ENCODE results near the gene MAGI1.
"Not testable (repeated sequence)": the region's sequence is repeated elsewhere in the genome, so short reads cannot be mapped to it uniquely, and the experiment has no call there.

Gene MAGI1

DNA sequence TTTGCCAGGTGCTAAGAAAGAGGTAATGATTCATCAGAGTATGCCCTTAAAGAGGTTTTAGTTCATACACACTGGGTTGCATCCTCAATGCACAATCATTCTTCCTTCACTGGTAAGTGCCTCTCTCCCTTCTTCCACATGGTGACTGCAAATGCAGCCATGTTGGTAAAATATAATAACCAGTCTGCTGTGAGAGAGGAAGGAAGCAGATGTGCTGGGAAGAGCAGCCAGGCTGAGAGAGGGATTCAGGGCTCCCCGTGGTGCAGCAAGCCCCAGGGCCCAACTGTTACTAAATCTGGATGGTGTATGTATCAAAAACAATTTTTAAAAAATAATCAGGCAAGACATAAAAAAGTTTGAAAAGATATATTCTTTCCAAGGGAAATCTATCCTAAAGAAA is 498.1 kb downstream of the MAGI1 start:
- DNase-seq = no peak

DNA sequence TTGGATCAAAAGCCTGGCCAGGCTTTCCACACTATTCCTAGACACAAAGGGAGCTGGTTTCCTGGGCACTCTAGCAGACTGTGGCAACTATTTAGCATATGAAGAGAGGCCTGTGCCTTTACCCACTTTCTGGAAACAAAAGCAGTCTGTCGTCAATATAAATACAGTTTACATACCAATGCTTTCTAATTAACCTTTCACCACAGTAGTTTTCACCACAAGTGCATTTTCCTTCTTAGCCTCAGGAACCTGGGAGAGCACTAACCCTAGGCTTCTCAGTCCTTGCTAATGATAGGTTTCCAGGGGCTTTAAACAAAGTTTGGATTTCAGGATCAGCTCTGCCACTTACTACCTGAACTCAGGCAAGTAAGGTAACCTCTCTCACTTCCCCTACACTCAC is 499.1 kb downstream of the MAGI1 start:
- no peak for DNase-seq

DNA sequence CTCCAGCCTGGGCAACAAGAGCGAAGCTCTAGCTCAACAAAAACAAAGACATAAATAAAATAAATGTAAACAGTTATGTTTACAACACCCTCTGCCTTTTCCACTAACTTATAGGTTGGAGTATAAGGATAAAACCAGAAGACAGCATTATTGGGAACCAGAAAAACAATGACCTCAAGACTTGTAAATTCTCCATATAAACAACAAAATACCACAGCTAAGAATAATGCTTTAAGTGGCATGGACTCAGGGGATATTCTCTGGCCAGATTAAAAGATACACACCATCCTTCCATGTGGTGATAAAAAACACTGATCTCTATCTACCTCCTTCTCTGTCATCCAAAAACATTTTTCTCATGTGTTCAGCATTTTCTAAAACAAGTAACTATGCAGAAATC is 500.6 kb downstream of the MAGI1 start:
- DNase-seq = no peak

DNA sequence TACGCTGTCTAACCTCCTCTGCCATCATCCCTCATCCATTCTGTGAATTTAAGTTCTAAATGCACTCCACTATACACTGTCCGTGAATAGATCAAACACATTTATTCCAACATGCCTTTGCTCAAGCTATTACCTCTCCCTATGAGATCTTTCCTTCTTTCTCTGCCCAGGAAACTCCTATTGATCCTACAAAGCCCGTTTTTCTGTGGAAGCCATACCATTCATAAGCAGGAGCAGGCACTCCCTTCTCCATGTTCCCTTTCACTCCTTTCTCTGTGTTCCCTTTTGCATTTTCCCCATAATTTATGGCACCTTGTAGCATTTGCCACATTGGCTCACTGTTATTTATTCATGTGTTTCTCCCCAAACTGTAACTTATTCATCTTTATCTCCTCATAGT is 501.6 kb downstream of the MAGI1 start:
- no peak for DNase-seq

DNA sequence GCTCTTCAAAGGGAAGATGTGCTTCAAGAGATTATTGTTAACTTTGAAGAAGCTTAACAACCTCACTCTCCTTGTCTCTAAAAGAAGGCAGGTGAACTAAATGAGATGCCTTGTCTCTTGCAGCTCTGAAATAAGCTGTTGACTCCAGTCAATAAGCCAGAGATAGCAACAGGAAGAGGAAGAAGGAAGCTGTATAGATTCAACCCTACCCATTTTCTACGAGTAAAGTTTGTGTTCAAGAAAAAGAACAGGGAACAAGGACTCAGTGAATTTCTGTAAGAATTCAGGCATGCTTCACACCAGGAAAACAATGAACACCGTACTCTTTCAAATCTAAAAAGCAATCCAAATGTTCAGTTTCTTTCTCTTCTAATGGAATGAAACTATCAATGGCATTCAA is 503.5 kb downstream of the MAGI1 start:
- DNase-seq = no peak

DNA sequence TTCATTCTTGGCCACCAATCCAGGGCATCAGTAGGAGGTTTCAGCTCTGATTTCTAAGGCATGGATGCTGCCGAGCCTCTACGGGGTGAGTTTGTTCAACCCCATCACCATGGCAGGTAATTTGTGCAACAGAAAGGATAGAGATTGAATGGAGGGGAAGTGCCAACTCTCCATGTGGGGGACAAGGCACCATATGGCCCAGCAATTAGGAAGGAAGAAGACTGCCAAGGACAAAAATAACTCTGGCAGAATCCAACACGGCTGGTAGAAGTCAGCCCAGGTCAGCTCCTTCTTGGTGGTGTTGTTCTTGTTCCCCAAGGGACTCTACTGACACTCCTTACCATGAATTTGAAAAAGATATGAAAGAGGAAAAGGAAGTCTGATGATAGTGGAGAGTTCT is 503.9 kb downstream of the MAGI1 start:
- no peak for DNase-seq

DNA sequence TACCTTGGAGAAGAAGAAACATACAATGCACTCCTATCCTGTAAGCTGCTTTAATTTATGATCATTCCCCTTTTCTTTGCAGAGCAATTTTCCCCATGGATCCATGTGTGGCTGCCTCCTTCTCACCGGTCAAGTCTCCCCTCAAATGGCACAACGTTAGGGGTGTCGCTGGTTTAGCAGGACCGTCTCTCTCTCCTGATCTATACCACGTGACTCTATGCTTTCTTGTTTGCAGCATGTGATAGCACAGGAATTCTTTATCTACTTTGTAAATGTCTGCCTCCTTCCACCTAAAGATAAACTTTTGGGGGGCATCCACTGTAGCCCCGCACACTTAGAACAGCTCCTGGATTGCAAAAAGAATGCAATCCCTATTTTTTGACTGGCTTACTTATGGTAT is 506.0 kb downstream of the MAGI1 start:
- DNase-seq = no peak

DNA sequence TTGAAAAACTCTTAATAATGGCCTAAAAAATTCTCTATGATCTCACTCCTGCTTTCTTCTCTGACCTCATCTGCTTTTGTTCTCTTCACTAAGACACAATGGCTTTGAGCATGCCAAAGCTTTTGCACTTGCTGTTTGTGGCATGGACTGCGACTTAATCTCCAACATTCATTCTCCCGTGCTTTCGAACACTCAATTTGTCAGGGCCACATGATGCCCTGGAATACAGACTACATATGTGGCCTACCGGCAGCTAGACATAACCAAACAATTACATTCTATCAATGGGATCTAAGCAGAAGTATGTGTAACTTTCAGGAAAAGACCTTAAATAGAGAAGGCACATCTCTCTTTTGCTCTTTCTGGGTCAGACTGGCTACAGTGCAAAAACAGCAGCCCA is 506.5 kb downstream of the MAGI1 start:
- DNase-seq = no peak

DNA sequence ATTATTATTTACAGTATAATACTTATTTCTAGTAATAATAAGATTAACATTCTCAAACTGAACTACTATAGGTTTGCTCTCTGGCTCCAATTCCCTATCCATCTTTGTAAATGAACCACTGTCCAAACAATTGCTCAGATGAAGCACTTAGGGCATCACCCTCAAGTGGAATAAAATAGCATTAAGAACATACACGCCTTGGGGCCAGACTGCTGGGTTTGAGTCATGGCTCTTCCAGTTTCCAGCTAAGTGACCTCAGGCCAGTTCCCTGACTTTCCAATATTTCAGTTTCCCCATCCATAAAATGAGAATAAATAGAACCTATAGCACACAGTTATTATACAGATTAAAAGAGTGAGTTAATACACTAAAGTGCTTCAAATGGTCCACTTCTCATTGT is 507.2 kb downstream of the MAGI1 start:
- no peak for DNase-seq

DNA sequence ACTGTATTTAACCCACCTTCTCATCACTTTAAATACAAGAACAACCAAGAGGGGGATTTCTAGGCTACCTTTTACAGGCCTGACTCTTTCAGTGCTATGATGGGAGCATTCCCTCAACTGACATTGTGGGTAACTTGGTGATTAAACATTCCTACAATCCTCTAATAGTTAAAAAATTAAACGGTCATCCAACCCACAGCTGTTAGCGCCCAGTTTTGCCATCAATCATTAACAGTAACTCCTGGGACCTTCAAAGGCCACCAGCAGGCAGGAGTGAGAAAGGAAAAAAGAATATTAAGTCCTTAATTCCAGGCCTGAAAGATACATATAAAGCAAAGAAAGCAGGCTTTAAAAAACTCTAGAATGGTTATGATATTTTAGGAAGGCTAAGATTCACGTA is 512.1 kb downstream of the MAGI1 start:
- DNase-seq = no peak

DNA sequence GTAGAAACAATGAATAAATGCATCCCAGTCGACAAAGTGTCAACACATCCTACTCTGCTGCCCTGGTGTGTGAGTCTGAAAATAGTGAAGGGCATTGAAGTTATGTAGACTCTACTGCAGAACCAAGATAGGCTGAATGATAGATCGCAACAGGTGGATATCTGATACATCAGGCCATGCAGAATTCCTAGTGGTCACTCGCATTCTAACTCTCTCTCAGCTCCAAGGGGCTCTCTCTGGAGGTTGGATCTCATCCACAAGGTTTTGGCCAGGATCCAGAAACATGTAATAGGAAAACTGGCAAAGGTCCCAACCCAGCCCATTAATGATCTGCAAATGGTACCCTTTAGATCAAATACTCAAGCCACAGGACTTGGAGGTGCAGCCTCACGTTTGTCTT is 514.1 kb downstream of the MAGI1 start:
- no peak for DNase-seq

DNA sequence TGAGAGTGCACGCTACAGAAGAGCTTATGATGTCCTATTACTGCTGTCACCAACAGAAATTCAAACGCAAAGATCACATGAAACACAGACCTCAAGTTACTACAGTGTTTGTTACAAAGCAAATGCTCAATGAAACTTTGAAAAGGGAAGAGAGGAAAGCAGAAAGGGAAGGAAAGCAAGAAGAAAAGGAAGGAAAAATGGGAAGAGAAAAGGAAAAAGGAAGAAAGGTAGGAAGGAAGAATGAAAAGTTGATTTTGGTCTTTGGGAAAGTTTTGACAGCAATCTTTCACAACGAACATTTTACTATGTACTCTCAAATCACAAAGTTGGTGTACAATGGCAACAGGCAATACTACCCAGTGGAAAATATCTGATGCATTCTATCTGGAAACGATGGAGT is 514.8 kb downstream of the MAGI1 start:
- DNase-seq = no peak

DNA sequence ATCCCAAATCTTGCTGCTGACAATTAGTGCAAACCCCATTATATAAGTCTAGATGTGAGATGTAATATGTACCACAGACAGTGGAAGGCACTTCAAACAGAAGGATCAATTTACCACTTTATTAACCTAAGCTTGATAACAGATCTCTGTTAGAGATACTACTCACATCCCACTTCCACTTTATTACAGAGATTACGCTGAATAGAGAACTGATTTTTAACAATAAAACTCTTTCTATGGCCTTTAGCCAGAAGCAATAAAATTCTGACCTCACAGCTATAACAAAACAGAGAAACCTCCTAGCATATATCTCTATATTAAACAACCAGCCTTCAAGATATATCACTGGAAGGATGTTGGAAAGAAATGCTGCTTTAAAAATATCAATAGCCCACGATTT is 517.7 kb downstream of the MAGI1 start:
- DNase-seq = no peak

DNA sequence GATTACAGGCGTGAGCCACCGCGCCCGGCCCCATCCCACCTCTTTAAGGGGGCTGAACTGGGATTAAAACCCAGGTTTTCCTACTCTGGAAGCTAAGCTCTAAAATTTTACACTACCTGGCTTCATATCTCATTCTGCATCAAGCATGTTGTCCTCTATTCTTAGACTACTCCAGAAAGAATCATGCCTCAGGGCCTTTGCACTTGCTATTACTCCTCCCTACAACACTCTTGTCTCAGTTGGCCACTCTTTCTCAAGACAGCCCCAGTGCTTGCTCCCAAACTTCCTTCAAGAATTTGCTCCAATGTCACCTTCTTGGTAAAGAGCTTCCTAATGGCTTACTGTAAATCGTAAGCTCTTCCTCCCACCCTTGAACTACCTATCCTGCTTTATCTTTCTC is 521.7 kb downstream of the MAGI1 start:
- DNase-seq = no peak

DNA sequence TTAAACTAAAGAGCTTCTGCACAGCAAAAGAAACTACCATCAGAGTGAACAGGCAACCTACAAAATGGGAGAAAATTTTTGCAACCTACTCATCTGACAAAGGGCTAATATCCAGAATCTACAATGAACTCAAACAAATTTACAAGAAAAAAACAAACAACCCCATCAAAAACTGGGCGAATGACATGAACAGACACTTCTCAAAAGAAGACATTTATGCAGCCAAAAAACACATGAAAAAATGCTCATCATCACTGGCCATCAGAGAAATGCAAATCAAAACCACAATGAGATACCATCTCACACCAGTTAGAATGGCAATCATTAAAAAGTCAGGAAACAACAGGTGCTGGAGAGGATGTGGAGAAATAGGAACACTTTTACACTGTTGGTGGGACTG is 524.4 kb downstream of the MAGI1 start:
- not testable (repeated sequence) for DNase-seq

DNA sequence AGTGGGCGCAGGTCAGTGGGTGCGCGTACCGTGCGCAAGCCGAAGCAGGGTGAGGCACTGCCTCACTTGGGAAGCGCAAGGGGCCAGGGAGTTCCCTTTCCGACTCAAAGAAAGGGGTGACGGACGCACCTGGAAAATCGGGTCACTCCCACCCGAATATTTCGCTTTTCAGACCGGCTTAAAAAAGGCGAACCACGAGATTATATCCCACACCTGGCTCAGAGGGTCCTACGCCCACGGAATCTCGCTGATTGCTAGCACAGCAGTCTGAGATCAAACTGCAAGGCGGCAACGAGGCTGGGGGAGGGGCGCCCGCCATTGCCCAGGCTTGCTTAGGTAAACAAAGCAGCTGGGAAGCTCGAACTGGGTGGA is 529.3 kb downstream of the MAGI1 start:
- DNase-seq = not testable (repeated sequence)

DNA sequence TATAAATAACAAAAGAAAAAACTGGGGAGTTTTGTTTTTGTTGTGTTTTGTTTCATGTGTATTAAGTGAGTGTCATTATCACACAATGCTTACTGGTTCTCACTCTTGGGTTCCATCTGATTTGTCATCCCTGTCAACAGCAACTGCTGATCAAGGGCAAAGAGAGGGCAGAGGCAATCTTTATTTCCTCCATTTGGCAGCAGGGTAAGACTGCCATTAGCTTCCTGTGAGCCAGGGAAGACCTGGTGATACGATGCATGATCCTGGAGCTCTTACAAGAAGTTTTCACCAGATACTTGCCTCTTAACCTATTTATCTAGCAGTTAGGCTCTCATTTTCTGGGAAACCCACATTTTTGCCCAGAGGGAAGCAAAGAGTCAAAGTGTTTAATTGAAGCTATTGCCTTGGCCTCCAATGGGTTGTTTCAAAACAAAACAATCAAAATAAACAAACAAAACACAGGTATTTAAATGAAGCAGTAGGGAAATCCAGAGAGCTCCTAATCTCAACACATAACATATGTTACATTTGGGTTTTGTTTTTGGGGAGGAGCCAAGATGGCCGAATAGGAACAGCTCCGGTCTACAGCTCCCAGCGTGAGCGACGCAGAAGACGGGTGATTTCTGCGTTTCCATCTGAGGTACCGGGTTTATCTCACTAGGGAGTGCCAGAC is 529.8 kb downstream of the MAGI1 start:
- no peak for DNase-seq

DNA sequence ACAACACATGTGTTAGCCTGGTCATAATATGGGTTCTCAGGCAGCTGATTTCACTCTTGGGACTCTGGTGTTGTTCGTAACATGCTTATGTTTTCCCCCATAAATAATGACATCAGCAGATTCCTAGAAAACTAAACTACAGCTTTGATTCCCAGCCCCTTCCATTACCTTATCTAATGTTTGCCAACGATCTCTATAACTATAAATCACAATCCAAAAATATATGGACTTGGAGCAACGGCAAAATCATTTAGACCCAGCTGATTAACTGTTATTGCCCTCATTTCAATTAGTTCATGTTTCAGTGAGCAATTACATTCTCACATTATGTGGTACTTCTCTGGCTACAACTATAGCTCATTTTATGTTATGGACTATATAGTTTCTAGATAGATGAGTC is 531.3 kb downstream of the MAGI1 start:
- DNase-seq = no peak

DNA sequence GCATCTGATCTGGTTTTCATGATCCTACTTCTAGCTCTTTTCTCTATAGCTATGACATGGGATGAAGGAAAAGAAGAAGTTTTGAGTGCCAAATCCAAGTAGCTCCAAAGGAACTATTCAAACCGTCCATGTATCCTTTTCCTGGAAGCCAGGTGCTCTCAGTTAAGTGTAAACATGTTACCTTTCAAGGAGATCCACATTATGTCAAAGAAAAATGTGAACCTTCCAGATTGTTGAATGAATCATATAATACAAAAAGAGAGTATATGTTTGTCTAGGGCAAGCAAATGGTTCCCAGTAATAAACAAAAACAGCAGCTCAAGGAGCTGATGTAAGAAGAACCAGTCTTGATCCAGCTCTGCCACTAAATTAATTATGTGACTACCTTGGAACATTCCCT is 534.9 kb downstream of the MAGI1 start:
- DNase-seq = no peak

DNA sequence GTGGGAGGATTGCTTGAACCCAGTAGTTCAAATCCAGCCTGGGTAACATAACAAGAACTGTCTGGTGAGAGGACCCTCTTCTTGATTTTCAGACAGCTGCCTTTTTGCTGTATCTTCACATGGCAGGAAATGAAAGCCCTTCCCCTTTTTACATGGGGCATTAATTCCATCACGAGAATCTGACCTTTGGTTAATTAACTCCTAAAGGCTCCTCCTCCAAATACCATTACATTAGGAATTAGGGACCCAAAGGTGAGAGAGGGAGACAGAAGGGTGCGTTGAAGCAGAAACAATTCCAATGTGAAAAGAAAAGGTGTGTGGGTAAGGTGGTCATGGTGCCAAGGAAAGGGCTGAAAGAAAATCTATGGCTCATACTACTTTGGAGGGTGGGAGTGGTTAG is 536.2 kb downstream of the MAGI1 start:
- DNase-seq = no peak

DNA sequence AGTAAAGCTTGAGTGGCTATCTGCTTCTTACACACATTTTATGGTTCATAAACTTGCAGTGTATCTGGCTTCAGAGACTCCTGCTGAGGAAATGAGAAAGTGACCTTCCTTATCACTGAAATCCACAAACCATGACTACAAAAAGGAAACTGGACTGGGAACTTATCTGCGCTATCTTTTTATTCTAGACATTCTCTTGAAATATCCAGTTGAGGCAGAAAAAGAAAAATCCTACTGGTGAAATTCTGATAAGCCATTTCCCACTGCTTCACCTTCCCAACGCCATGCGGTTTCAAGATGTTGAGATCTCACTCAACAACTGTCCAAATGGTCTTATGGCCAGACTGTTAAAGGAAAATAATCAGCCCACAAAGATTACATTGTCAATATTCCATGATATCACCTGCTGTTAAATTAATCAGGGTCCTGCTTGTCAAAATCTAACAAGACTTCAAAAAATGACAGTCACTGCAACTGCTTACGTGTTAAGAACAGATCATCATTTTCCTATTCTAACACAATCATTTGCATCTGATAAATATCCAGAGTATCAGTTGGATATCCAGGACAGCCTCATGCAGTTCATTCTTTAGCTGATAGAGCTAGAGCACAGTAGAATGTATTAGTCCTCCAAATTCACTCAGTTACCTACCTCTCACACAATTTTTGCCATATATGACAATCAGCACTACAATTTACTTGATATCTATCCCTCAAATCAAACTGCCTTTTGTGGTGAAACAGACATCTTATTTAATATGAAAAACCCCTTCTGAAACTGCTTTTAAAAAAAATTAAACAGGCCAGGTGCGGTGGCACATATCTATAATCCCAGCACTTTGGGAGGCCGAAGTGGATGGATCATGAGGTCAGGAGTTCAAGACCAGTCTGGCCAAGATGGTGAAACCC is 538.1 kb downstream of the MAGI1 start:
- no peak for DNase-seq

DNA sequence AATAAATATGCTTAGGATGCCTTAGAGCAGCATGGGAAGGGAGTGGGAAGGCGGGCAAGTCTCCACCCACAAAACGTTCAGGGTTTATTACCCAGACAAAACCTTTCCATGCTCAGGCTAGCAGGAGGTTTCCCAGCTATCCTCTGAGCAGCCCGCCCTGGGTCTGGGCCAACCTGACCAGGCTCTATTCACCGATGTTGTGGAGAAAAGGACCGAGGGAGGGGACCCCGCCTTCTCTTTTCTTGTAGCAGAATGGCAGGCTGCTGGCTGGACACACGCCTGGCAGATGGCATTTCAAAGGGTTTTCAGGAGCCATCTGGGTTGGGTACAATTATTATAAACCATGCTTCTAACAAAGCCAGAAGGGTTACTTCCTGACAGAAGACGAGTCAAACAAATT is 540.9 kb downstream of the MAGI1 start:
- DNase-seq = no peak

DNA sequence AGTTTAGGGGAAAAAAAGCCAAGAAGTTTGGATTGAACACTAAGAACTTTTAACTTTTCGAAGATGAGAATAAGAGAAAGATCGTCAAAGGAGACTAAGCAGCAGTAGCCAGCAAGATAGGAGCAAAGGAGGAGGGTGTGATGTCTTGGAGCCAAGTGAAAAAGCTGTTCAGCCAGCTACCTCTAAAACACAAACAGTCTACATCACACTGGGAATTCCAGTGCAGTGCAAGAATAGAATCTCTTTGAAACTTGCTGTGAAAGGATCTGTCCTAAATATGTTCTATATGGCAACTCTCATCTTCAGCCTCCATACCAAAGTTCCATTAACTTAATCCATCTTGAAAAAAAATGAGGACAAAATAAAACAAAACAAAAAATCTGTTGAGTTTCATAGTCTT is 541.5 kb downstream of the MAGI1 start:
- no peak for DNase-seq

DNA sequence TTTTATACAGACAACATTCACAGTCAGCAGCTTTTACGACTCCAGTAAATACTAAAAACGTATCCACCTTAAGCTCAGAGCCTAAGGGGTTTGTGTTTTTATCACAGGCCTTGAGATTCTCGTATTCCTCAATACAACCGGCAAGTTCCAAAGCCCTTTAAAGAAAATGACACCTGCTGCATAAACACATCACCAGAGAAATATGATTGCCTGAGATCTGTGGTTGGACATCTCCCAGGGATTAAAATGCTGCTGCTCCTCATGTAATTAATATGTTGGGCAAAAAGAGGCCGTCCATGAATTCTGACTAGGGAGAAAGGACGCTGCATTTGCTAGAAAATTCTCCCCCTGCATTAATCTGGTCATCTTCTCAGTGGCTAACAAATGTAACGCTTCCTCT is 544.8 kb downstream of the MAGI1 start:
- DNase-seq = no peak

DNA sequence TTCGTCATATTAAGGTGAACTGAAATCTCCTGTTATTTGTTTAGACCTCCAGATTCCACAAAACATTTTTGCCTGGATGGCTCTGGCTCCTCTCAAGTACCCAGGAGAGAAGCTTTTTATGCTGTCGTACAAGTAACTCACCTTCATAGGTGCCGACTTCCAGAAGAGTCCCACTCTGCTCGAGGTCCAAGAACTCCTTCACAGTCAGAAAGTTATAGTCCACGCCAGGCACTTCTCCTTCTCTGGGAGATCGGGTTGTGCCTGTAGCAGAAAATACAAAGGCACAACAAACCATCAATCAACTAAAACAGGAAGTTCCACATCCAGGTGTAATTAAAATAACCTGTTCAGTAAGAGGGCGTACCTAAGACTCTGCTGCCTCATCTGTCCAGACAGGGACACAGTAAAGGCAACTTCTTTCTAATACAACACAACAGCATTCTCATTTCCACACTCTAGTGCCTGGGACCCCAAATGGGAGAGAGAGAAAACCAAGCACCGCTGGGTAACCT is 545.3 kb downstream of the MAGI1 start:
- no peak for DNase-seq

Measured in NCI-H187 treated with DMSO at 0.1 percent for 48 hours (cell line).